Panc1 (cell line): ENCODE measurements around the gene APOA5. TPM values are rescaled to one million over a fixed set of nuclear protein-coding genes. Genes with fewer than 3 reads are reported as not detected.

Source experiments
- ATAC-seq: fragments of 200-7000 bp; cut with Tn5 transposase; 2 replicates; pipeline ENCODE4 v1.9.1; 2020; ENCODE audit warnings: mild to moderate bottlenecking, moderate library complexity
- Bru-seq: library from RNA; stranded (reverse); fragments of 400-500 nt; gene quantifications from one replicate; lab custom pipeline; 2021; lab: Mats Ljungman, UMichigan
- BruChase-seq, 2 experiments: library from RNA; stranded (reverse); fragments of 400-500 nt; gene quantifications; one replicate each; lab custom pipeline; 2021; lab: Mats Ljungman, UMichigan
- BruUV-seq: library from RNA; stranded (reverse); fragments of 400-500 nt; replicated peaks from 2 replicates; lab custom pipeline; 2021; lab: Mats Ljungman, UMichigan
- CTCF ChIA-PET: fragments of 300-600 bp; sonication (Branson Sonifier 250); formaldehyde crosslinking; loops from one replicate; lab custom pipeline; 2022; ENCODE audit warnings: antibody characterized with exemption; lab: Charles Lee
- POLR2A ChIA-PET: fragments of 300-600 bp; sonication (Branson Sonifier 250); formaldehyde crosslinking; loops from one replicate; lab custom pipeline; 2022; ENCODE audit warnings: antibody characterized with exemption; lab: Charles Lee
- DNase-seq: peaks from one replicate; pipeline ENCODE4 v3.0.0-alpha.2; 2010; ENCODE audit warnings: low read depth, low spot score
- H3K27ac ChIP-seq: 2 replicates; pipeline ENCODE4 v1.5.1; 2011; ENCODE audit warnings: mild to moderate bottlenecking, low read length, inconsistent platforms
- H3K27me3 ChIP-seq: fragments of 200-500 bp; sonication (Bioruptor generic); 2 replicates; pipeline ENCODE4 v1.6.0; 2014; ENCODE audit warnings: low read length, inconsistent platforms; ENCODE audit not compliant: control insufficient read depth, insufficient read depth
- H3K36me3 ChIP-seq: fragments of 200-500 bp; sonication (Bioruptor generic); 2 replicates; pipeline ENCODE4 v1.5.1; 2014; ENCODE audit warnings: inconsistent platforms, mild to moderate bottlenecking, low read length, moderate library complexity; ENCODE audit not compliant: control insufficient read depth, insufficient read depth
- H3K4me1 ChIP-seq: 2 replicates; pipeline ENCODE4 v1.5.1; 2011; ENCODE audit warnings: inconsistent platforms, mild to moderate bottlenecking, low read length, moderate library complexity; ENCODE audit not compliant: control insufficient read depth, insufficient read depth
- H3K4me3 ChIP-seq, 2 experiments: 2 replicates each; pipeline ENCODE4 v1.5.1; 2011 to 2012; ENCODE audit warnings: low read depth in 2 of 2, low read length in 2 of 2, mild to moderate bottlenecking in 2 of 2, inconsistent platforms in 1 of 2, moderate library complexity in 1 of 2
- H3K9me3 ChIP-seq: fragments of 200-500 bp; sonication (Bioruptor generic); 2 replicates; pipeline ENCODE4 v1.5.1; 2014; ENCODE audit warnings: low read depth, mild to moderate bottlenecking, inconsistent platforms, low read length, moderate library complexity; ENCODE audit not compliant: control insufficient read depth, insufficient read depth
- POLR2AphosphoS5 ChIP-seq: IDR thresholded peaks from 2 replicates; pipeline ENCODE4 v1.6.1; 2012; ENCODE audit warnings: mild to moderate bottlenecking, low read depth, low read length, moderate library complexity
- REST ChIP-seq, 2 experiments: IDR thresholded peaks; 2 replicates each; pipeline ENCODE4 v1.6.1; 2011 to 2012; ENCODE audit warnings: low read depth in 2 of 2, control low read depth in 1 of 2, low read length in 1 of 2, mild to moderate bottlenecking in 1 of 2, moderate library complexity in 1 of 2; ENCODE audit not compliant: insufficient read depth in 1 of 2
- SIN3A ChIP-seq: IDR thresholded peaks from 2 replicates; pipeline ENCODE4 v1.6.1; 2012; ENCODE audit warnings: low read depth, mild to moderate bottlenecking, low read length, moderate library complexity, borderline replicate concordance; ENCODE audit not compliant: insufficient read depth
- TCF7L2 ChIP-seq: IDR thresholded peaks from 2 replicates; pipeline ENCODE4 v1.6.1; 2011; ENCODE audit warnings: mild to moderate bottlenecking, low read depth, low read length, inconsistent platforms
- in situ Hi-C: cut with HindIII; loops from 2 replicates; pipeline ENCODE4 v1.10.0; 2016; ENCODE audit warnings: low sequenced_read_pairs, low pct_unique_long_range_greater_than_20kb
- intact Hi-C: fragments of 100-400 bp; cut with micrococcal nuclease; formaldehyde crosslinking; loops from one replicate; pipeline ENCODE4 v1.10.0; 2022; ENCODE audit not compliant: unreplicated experiment
- long read RNA-seq: library from polyadenylated mRNA; unstranded; transcript quantifications from one replicate; pipeline ENCODE4 v2.0.0, GENCODE V29; 2021; ENCODE audit not compliant: unreplicated experiment
- polyA plus RNA-seq: library from polyadenylated mRNA; unstranded; fragments of >200 nt; gene quantifications from one replicate; pipeline ENCODE4 v1.2.1, GENCODE V29; 2012; ENCODE audit warnings: missing spikeins; ENCODE audit not compliant: insufficient read length
- total RNA-seq: library from RNA; stranded (reverse); gene quantifications from one replicate; pipeline ENCODE4 v1.2.1, GENCODE V29; 2021; ENCODE audit not compliant: unreplicated experiment
- TF ChIP-seq, protein P1 (sequence below): fragments of 450-650 bp; IDR thresholded peaks from 2 replicates; pipeline ENCODE4 v1.5.1; 2017; ENCODE audit warnings: mild to moderate bottlenecking

Gene APOA5, protein sequence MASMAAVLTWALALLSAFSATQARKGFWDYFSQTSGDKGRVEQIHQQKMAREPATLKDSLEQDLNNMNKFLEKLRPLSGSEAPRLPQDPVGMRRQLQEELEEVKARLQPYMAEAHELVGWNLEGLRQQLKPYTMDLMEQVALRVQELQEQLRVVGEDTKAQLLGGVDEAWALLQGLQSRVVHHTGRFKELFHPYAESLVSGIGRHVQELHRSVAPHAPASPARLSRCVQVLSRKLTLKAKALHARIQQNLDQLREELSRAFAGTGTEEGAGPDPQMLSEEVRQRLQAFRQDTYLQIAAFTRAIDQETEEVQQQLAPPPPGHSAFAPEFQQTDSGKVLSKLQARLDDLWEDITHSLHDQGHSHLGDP
- 0.39 TPM for total RNA-seq
- not detected for polyA plus RNA-seq
- Bru-seq, nascent RNA, result not detected
- BruChase-seq, experiment 1, labeled RNA remaining after a 2-hour chase, result not detected
- BruChase-seq, experiment 2, labeled RNA remaining after a 6-hour chase, result not detected
- long read RNA-seq, result 0 reads

GRCh38 chr11:116791813-116792143 lies at the start of gene APOA5:
TSS of gene APOA5 (minus strand) at chr11:116791879. CDS start at chr11:116791860, 19 bp downstream.
- no peak within 1 kb of the TSS for H3K4me3 ChIP-seq
- CTCF ChIA-PET, result interaction anchor here (0.5 to 4.2 kb wide), 10 partner anchors 29 to 435 kb away, joined by 3 to 76 read pairs (median 4); partner anchors contain the start of gene APOA1
- H3K27me3 ChIP-seq, result no peaks in the 10 kb centered on the region
- H3K36me3 ChIP-seq, result peaks cover 6% of the 10 kb centered on the region
- no peaks in the 10 kb centered on the region for H3K9me3 ChIP-seq
- BruUV-seq, result no TSS peak
- TF ChIP-seq REST (IDR thresholded peaks at IDR 0.05; ENCODE audit: insufficient read depth in 1 of 2, low read depth in 2 of 2, low read length in 1 of 2) (no peak), POLR2AphosphoS5 (no peak), SIN3A (no peak)
- TF ChIP-seq, protein P1, sequence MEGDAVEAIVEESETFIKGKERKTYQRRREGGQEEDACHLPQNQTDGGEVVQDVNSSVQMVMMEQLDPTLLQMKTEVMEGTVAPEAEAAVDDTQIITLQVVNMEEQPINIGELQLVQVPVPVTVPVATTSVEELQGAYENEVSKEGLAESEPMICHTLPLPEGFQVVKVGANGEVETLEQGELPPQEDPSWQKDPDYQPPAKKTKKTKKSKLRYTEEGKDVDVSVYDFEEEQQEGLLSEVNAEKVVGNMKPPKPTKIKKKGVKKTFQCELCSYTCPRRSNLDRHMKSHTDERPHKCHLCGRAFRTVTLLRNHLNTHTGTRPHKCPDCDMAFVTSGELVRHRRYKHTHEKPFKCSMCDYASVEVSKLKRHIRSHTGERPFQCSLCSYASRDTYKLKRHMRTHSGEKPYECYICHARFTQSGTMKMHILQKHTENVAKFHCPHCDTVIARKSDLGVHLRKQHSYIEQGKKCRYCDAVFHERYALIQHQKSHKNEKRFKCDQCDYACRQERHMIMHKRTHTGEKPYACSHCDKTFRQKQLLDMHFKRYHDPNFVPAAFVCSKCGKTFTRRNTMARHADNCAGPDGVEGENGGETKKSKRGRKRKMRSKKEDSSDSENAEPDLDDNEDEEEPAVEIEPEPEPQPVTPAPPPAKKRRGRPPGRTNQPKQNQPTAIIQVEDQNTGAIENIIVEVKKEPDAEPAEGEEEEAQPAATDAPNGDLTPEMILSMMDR, result no peak
- peaks cover 10% of the 10 kb centered on the region for H3K4me1 ChIP-seq
- ATAC-seq, result no peak
- in situ Hi-C loops, result no loop called here
- intact Hi-C loops, result loop anchor here (1.0 to 5.0 kb wide), 2 partner anchors 46 to 315 kb away; partner anchors contain the start of gene APOA1
- POLR2A ChIA-PET, result interaction anchor here (0.6 kb wide), 1 partner anchor 39 kb away, joined by 5 read pairs; no protein-coding TSS in a partner anchor
- H3K27ac ChIP-seq, result no peak within 1 kb of the TSS
- no peak for DNase-seq

- DNase-seq (no peak), ATAC-seq (no peak)
- in situ Hi-C loops, result no loop called here
- Histone ChIP-seq H3K4me1 (peaks cover 4% of the 10 kb centered on the region; the same call in 1 of the 2 replicates), H3K27me3 (no peaks in the 10 kb centered on the region), H3K4me3 (no peak overlapping the region), H3K9me3 (no peaks in the 10 kb centered on the region), H3K27ac (no peak overlapping the region), H3K36me3 (no peaks in the 10 kb centered on the region; the same call in 1 of the 2 replicates)
- intact Hi-C loops, result no loop called here
- POLR2A ChIA-PET, result interaction anchor here (0.8 kb wide), 1 partner anchor 16 kb away, joined by 4 read pairs; no protein-coding TSS in a partner anchor
- TF ChIP-seq POLR2AphosphoS5 (no peak), SIN3A (no peak), TCF7L2 (no peak), REST (IDR thresholded peaks at IDR 0.05; ENCODE audit: insufficient read depth in 1 of 2, low read depth in 2 of 2, low read length in 1 of 2) (no peak)
- TF ChIP-seq, protein P1, result no peak
- no TSS peak for BruUV-seq
- CTCF ChIA-PET, result no interaction called here
Measured at GRCh38 chr11:116840746-116841296, 49.1 kb upstream of the APOA5 start.
